KG1 (cell line): ENCODE data around the gene RASL11A.
"Not testable (repeated sequence)": the region's sequence is repeated elsewhere in the genome, so short reads cannot be mapped to it uniquely, and the experiment has no call there.

Experiments
- DNase-seq: peaks from one replicate; lab custom pipeline; 2025; lab: John Stamatoyannopoulos, UW

Gene RASL11A, protein sequence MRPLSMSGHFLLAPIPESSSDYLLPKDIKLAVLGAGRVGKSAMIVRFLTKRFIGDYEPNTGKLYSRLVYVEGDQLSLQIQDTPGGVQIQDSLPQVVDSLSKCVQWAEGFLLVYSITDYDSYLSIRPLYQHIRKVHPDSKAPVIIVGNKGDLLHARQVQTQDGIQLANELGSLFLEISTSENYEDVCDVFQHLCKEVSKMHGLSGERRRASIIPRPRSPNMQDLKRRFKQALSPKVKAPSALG

DNA sequence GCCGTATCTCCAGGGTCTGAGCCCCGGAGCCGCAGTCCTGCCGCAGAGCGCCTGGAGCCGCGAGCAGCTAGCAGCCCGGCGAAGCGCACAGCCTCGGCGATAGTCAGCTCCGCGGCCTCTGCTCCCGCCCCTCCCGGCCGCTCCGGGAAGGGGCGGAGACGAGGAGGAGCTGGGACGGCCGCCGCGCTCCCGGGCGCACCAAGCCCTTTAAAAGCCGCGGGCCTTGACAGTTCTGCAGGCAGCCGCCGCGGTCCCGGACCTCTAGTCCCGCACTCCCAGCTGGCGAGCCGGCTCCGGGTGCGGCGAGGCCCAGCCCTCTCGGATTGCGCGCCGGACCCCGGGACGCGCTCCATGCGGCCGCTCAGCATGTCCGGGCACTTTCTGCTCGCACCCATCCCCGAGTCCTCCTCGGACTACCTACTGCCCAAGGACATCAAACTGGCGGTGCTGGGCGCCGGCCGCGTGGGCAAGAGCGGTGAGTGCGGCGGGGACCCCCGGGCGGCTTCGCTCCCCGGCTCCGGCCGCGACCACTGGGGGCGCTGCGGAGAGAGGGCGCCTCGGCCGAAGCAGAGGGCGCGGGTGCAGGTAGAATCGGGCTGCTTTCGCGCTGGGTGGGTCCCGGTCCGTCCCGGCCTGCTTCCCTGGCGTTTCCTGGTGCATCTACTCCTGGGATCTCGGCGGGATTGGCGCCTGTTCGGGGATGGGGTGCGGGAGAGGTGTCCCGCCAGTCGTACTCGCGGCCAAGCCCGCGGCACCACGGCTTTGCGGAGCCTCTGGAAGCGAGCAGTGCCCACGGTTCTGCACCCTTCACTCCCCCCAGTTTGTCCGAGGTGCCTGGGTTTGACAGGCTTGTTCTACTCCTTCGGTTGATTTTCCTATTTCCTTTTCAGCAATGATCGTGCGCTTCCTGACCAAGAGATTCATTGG is at the start of gene RASL11A:
Gene RASL11A, plus strand, starts transcription at position 237 of the 927 bp plus-strand sequence. Its CDS starts 115 bp downstream, at position 352.
- DNase-seq, result peak; percentile 45

DNA sequence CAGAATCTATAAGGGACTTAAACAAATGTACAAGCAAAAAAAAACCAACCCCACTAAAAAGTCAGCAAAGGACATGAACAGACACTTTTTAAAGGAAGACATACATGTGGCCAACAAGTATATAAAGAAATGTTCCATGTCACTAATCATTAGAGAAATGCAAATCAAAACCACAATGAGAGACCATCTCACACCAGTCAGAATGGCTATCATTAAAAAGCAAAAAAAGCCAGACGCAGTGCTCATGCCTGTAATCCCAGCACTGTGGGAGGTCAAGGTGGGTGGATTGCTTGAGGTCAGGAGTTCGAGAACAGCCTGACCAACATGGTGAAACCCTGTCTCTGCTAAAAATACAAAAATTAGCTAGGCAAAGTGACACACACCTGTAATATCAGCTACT is 48.5 kb upstream of the RASL11A start:
- not testable (repeated sequence) for DNase-seq

DNA sequence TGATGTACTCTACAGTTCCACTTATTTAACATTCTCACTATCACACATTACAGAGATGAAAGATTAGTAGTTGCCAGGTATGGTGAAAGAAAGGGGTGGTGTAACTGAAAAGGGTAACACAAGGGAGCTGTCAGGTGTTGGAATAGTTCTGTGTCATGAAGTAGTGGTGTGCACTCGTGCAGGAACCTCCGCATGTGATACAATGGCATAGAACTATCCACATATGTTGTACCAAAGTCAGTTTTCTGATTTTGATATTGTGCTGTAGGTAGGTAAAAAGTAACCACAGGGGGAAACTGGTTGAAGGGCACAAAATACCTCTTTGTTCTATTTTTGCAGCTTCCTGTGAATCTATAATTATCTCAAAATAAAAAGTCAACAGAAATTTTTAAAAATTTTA is 43.6 kb upstream of the RASL11A start:
- no peak for DNase-seq

DNA sequence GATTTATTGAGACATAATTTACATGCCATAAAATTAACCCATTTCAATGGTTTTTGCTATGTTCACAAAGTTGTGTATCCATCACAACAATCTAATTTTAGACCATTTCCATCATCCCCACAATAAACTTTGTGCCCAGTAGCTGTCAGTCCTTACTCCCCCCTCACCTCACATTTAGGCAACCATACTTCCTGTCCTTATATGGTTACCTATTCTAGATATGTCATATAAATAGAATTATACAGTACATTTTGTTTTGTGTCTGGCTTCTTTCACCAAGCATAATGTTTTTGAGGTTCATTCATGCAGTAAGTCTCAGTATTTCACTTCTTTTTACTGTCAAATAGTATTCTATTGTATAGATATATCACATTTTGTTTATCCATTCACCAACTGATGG is 42.5 kb upstream of the RASL11A start:
- no peak for DNase-seq

DNA sequence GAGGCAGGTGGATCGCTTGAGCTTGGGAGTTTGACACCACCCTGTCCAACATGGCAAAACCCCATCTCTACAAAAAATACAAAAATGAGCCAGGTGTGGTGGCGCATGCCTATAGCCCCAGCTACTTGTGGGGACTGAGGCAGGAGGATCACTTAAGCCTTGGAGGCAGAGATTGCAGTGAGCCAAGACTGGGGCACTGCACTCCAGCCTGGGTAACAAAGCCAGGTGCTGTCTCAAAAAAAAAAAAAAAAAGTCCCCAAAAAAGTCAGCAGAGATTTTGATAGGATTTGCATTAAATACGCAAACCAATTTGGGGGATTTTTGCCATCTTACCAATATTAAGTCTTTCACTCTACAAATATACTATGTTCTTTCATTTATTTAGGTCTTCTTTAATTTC is 41.0 kb upstream of the RASL11A start:
- no peak for DNase-seq

DNA sequence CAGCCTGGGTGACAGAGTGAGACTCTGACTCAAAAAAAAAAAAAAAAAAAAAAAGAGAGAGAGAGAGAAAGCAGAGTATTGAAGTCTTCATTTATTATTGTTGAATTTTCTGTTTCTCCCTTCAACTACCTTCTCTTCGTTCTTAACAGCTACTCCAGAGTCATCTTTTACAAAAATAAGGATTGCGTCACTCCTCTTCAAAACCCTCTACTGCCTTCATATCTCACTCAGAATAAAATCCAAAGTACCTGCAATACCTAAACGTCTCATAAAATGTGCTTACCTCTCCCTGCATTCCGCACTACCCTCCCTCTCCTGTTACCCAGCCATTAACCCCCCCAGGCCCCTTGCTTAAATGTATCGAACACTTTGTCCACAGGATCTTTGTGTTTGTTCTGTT is 36.7 kb upstream of the RASL11A start:
- no peak for DNase-seq

DNA sequence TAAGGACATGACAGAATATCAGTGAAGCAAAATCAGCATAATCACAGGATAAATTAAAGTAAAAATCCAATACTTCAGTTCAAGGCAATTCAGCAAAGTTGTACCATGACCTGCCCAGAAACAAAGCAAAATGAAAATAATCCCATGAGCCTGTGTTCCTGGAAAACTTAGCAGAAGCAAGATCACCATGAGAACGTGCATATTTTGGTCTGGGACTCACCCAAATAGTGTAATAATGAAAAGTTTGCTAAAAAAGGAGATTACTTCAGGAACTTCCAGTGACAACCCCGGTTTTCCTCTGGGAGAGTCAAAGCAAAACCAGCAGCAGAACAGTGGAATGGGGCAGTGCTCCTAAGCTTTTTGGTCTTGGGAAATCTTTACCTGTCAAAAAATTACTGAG is 34.2 kb upstream of the RASL11A start:
- no peak for DNase-seq

DNA sequence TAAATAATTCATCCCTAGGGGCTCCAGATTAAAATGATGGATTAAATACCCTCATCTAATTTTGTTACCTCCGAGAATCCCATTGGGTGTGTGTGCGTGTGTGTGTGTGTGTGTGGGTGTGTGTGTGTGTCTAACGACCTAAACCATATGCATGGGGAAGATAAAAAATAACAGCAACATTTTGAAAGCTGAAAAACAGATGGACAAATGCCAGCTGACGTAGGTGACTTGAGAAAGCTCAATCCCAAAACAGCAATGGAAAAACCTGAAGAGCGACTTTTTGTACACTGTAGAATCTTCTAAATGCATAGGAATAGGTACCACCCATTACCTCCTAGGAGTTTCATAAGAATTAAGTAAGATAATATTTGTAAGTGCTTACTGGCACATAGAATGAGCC is 27.9 kb upstream of the RASL11A start:
- DNase-seq, result no peak

DNA sequence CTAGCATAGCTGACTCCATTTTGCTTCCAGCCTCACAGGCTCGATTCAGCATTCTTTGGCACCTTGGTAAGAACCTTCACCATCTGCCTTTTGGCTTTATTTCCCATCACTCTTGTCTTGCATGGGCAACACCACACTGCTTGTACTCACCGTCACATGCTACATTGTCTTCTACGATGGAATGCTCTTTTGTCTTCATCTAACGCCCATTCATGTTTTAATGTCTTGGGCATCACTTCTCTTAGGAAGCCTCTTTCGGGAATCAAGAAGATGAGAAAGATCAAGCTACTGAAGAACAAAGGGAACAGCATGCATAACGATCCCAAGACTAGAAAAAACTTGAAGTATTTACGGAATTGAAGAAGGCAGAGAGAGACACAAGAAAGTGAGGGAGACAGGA is 25.0 kb upstream of the RASL11A start:
- DNase-seq, result no peak

DNA sequence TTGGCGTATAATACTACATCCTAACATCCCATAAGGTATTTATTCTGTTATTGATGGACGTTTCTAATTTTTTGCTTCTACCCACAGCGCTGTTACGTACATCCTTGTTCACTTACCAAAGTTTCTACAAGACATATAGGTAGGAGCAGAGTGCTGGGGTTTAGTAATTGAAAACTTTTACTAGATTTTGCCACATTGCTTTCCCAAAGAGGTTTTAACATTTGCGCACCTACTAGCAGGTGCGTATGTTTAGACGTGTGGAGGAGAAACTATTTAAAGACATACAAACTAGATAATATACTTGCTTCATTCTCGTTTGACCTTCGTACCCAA is 19.8 kb upstream of the RASL11A start:
- no peak for DNase-seq

DNA sequence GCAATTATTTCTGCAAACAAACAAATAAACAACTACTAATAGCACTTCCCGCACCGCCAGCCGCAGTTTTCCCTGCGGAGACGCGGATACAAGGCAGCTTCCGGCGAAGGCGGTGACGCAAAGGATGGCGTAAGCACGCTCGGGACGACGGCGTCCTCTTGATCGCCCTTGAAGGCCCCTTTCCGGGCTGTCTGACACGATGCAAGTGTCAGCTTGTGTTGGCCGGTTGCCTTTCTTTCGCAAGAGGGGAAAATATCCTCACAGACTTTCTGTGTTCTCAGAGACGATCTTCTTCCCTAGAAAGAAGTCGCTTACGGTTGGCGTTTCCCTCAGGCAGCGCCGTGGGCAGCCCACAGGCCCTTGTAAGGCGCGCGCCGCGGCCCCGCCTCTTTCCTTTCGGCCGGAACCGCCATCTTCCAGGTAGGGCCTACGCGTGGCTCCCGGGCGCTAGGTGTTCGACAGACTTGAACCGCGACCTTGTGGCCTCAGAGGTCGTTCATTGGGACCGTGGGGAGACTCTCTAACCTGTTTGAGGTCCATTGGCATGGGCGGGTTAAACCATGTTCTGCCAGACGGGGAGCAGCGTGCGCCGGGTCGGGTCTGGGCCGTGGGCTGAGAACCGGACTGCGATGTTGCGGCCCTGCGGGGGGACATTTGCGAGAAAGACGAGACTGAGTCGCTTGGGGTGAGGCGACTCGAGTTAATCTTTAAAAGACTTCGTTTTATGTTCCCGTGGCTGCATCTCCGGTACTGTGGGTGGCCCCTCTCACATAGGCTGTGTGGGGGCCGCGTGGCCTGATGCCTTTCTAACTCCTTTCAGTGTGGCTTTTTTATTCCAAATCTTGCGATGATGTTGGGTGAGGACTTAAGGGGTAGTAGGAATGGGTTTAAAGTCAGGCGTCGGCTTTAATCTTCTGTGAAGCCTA is 19.2 kb upstream of the RASL11A start, which contains the start of gene RPL21:
Gene RPL21, plus strand, starts transcription at position 393 of the 926 bp plus-strand sequence. CDS start 2,219 bp downstream, outside the sequence.
- DNase-seq, result peak; percentile 93

DNA sequence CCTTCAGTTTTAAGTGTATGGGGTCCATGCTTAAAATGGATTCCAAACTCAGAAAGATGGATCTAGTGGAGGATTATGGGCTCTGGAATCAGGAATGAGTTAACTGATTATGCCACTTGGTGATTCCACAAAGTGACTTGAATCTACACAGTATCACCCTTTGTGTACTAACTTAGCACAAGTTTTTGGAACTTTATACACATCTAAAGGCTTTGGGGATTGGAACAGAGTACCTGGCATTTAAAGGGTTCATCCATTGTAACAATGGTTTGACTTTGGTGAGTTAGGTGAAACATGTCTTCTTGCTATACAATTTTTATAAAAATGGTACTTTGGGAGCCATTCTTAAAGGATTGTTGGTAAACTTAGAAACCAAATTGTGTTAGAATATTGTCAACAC is 18.2 kb upstream of the RASL11A start:
- DNase-seq, result no peak

DNA sequence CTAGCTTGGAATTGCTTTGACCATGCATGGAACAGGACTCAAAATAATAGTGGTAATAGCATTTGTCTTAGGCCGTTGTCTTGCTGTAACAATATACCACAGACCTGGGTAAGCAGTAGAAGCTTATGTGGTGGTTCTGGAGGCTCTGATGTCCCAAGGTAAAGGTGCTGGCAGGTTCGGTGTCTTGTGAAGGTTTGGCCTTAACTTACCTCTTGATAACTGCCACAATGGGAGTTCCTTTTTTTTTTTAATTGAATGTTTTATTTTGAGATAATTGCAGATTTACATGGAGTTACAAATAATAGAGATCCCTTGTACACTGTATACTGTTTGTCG is 13.4 kb upstream of the RASL11A start:
- no peak for DNase-seq

DNA sequence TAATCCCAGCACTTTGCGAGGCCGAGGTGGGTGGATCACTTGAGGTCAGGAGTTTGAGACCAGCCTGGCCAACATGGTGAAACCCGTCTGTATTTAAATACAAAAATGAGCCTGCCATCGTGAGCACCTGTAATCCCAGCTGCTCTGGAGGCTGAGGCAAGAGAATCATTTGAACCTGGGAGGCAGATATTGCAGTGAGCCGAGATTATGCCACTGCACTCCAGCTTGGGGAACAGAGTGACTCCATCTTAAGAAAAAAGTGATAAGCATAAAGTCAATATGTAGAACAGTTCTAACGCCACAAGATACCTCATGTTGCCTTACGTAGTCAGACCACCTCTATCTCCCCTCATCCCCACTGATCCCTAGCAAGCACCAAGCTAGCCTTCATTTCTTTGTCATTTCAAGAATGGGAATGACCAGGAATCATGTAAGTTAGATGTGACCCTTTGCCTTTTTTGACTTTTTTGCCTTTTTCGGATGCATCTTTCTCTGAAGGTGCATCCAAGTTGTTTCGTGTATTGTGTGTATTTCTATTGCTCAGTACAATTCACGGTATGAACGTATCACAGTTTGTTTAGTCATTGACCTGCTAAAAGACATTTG is 12.9 kb upstream of the RASL11A start:
- no peak for DNase-seq

DNA sequence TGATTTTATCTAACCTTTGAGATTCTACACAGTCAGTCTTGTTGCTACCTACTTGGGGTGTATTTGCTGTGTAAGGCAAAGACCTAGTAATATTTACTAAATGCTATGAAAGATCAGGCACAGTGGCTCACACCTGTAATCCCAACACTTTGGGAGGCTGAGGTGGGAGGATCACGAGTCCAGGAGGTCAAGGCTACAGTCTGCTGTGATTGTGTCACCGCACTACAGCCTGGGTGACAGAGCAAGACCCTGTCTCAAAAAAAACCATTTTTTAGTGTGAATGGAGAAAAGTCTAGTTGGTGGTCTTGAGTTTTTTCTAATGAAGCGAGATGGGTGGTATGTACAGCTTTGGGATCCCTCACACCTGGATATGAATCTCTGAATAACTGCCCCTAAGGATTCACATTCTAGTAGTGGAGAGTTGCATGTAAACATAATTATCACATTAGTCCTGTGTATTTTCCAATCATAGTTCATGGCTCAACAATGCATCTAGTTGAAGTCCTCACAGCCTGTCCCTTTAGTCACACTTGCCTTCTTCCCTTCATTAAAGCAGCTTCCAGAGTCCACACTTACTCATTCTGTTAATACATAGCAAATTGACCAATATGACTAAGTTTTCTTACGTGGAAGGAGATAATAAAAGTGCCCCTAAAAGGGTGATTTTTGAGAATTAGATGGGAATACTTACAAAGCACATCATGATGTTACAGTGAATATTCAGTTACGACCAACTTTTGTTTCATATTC is 11.8 kb upstream of the RASL11A start:
- DNase-seq, result no peak

DNA sequence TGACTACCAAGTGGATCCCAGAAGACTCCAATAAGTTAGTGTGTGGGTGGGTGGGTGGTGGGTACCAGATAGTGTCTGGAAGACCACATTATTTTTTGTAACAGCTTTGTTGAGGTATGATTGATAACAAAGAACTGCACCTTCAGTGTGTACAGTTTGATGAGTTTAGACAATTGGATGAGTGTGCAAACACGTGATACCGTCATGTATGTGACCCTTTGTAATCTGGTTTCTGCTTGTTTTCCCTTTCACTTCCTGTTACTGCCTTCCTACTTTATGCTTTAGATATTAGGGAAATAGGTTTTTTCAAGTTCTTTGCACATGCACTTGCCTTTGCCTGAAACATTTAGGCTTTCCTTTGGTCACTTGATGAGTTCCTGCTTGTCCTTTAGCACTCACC is 10.8 kb upstream of the RASL11A start:
- no peak for DNase-seq

DNA sequence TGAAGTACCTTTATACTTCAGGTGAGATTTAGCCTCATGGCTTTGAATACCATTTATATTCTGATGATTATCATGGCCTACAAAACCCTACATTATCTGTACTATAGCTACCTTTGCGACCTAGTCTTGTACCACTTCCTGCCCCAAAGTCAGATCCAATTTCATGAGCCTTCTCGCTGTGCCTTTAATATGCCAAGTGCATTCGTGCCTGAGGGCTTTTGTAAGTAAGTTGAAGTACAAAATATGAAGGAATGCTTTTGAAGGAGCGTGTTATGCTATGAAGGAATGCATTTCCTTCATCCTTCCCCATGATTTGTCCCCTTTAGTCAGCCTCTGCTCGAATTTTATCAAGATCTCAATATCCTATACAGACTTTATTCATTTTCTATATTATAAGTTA is 9.2 kb upstream of the RASL11A start:
- DNase-seq, result no peak

DNA sequence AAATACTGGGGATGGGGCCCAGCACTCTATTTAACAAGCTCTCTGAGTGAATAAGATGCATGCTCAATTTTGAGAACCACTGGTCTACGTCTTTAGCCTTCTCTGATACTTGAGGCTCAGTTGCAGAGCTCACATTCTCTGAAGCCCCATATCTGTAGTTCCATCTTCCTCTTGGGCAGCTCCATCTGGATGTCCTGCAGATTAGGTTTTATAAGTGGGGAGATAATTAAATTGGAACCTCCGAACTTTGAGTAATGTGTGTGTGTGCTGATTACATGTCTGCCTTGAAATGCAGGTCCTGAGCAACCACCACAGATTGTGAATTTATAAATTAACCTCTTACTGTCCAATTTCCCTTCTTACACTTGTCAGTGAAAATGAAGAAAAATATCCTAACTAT is 7.2 kb upstream of the RASL11A start:
- DNase-seq, result no peak

DNA sequence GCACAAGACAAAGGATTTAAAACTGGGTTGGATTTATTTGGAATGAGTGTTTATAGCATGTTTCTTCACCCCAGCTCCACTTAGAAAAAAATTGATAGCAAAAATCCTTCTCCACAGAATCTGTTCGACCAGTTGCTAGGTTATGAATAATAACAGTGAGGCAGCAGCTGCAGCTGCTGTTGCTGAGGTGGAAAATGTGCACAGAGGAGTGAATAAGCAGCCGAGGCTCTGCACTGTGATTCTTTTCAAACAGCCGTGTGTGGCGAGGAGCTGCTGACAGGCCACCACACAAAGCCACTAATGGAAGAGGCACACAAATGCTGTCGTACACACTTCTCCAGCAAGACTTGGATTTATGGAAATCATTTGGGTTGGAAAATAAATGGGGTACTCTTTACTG is 6.4 kb upstream of the RASL11A start:
- no peak for DNase-seq

DNA sequence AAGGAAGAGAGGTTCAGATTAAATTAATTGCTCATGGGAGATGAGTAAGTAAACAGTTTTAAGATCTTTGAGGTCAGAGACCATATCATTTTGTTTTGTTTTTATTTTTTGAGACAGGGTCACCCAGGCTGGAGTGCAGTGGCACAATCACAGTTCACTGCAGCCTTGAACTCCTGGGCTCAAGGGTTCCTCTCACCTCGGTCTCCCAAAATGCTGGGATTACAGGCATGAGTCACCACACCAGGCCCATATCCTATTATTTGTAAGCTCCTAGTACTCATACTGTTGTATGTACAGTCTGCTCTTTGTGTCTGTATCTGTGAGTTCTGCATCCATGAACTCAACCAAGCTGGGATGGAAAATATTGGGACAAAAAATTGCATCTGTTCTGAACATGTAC is 6.0 kb upstream of the RASL11A start:
- DNase-seq, result no peak

DNA sequence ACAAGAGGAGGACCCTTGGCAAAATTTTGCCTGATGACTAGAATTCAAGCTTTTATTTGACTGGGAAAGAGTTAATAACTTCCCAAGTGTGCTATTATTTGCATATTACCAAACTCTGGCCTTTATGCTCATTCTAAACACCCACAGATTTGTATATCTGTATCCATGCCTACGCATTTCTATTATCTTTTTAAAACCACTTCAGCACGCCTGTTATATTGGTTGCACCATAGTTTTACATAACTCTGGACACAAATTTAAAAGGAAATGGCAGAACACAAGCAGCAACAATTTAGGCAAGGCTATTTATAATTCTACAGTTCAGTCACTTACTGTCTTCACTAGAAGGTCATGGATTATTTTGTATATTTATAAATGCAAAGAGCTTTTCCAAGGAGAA is 3.7 kb upstream of the RASL11A start:
- no peak for DNase-seq
